Fibroblast of lung (primary cell): ENCODE data around the gene PLTP. TPM values are rescaled to one million over a fixed set of nuclear protein-coding genes. Genes with fewer than 3 reads are reported as not detected.

Experiments used
- DNase-seq, 2 donors: peaks; one replicate each; pipeline versions ENCODE4 v3.0.0 to v3.0.0-alpha.2; 2010; ENCODE audit warnings: low read depth in 2 of 2
- H2AFZ ChIP-seq: 2 replicates; pipeline ENCODE4 v1.5.1; 2012; ENCODE audit warnings: low read length, control low read depth, inconsistent platforms
- H3K27ac ChIP-seq: 2 replicates; pipeline ENCODE4 v1.5.1; 2011; ENCODE audit warnings: low read length, control low read depth; ENCODE audit not compliant: insufficient read depth
- H3K27me3 ChIP-seq: 2 replicates; pipeline ENCODE4 v1.5.1; 2011; ENCODE audit warnings: mild to moderate bottlenecking, low read length; ENCODE audit not compliant: control insufficient read depth, insufficient read depth
- H3K36me3 ChIP-seq: 2 replicates; pipeline ENCODE4 v1.5.1; 2011; ENCODE audit warnings: low read length; ENCODE audit not compliant: control insufficient read depth, insufficient read depth
- H3K4me1 ChIP-seq: 2 replicates; pipeline ENCODE4 v1.5.1; 2011; ENCODE audit warnings: low read length; ENCODE audit not compliant: control insufficient read depth, insufficient read depth; ENCODE audit errors: extremely low read depth
- H3K4me2 ChIP-seq: 2 replicates; pipeline ENCODE4 v1.5.1; 2011; ENCODE audit warnings: low read length, control low read depth; ENCODE audit not compliant: insufficient read depth; ENCODE audit errors: extremely low read depth
- H3K4me3 ChIP-seq, 4 experiments: fragments of 200-600 bp in 1 of 4; sonication (generic) in 1 of 4; replicated peaks in 1 of 4; 2 replicates each; pipeline ENCODE4 v1.5.1; 2011 to 2016; ENCODE audit warnings: low read length in 4 of 4, low read depth in 3 of 4, mild to moderate bottlenecking in 3 of 4, control low read depth in 2 of 4, inconsistent platforms in 1 of 4, mixed read lengths in 1 of 4; ENCODE audit not compliant: insufficient read depth in 1 of 4; ENCODE audit errors: control extremely low read depth in 1 of 4
- H3K79me2 ChIP-seq: 2 replicates; pipeline ENCODE4 v1.5.1; 2012; ENCODE audit warnings: mild to moderate bottlenecking, low read length, inconsistent platforms; ENCODE audit not compliant: control insufficient read depth, insufficient read depth
- H3K9ac ChIP-seq: 2 replicates; pipeline ENCODE4 v1.5.1; 2011; ENCODE audit warnings: mild to moderate bottlenecking, low read length, control low read depth; ENCODE audit not compliant: insufficient read depth
- H3K9me3 ChIP-seq: 2 replicates; pipeline ENCODE4 v1.5.1; 2012; ENCODE audit warnings: low read depth, low read length; ENCODE audit not compliant: control insufficient read depth, insufficient read depth
- H4K20me1 ChIP-seq: 2 replicates; pipeline ENCODE4 v1.5.1; 2011; ENCODE audit warnings: low read length; ENCODE audit not compliant: control insufficient read depth, insufficient read depth; ENCODE audit errors: extremely low read depth
- CTCF ChIP-seq, 2 donors: IDR thresholded peaks in 1 of 2; conservative IDR thresholded peaks in 1 of 2; 1 replicate in 1 of 2; 2 replicates in 1 of 2; pipeline ENCODE4 v1.5.1; 2011 to 2012; ENCODE audit warnings: low read length in 2 of 2, control low read depth in 1 of 2, inconsistent platforms in 1 of 2, low read depth in 1 of 2, mild to moderate bottlenecking in 1 of 2
- EZH2 ChIP-seq: IDR thresholded peaks from 2 replicates; pipeline ENCODE4 v1.5.1; 2012; ENCODE audit warnings: low read length, control low read depth, mild to moderate bottlenecking; ENCODE audit errors: missing control alignments
- polyA plus RNA-seq, 2 donors: library from polyadenylated mRNA; depleted of rRNA in 1 of 2; stranded (reverse) in 1 of 2; unstranded in 1 of 2; fragments of >200 nt; gene quantifications; 2 replicates each; pipeline ENCODE4 v1.2.1, GENCODE V29; 2011 to 2012; ENCODE audit warnings: missing spikeins in 1 of 2
- total RNA-seq: library from RNA; depleted of rRNA; stranded (reverse); fragments of >200 nt; gene quantifications from 2 replicates; pipeline ENCODE4 v1.2.1, GENCODE V29; 2014

Gene PLTP
- total and polyA plus RNA-seq, 2 donors (not counting 1 experiment from before 2014, with no cell fraction given), result 63.1 to 110 TPM

DNA sequence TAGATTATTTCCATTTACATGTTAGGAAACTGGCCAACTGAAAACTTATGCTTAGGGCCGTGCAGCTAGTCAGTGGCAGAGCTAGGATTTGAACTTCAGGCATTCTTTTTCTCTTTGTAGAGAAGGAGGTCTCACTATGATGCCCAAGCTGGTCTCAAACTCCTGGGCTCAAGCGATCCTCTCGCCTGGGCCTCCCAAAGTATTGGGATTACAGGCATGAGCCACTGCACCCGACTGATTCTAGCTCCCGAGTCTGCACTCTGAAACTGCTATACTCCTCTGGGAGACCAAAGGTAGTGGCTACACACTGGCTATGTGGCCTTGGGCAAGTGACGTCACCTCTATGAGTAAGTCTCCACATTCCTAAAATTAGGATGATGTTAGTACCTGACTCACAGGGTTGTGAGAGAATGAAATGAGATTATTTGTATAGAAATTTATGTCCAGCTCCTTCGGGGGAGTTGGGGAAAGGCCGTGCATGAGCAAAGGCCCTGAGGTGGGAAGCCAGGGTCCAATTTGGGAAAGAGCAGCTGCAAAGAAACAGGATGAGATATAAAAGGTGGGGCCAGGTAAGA lies 6.4 kb downstream of the PLTP start:
- Histone ChIP-seq H3K27me3 (no peaks in the 10 kb centered on the region), H3K36me3 (peaks cover 4% of the 10 kb centered on the region), H3K4me1 (peaks cover 7% of the 10 kb centered on the region), H3K4me3 (no peak overlapping the region), H3K4me2 (no peak overlapping the region), H3K27ac (peak overlapping the region; percentile 1), H2AFZ (no peak overlapping the region), H3K79me2 (no peaks in the 10 kb centered on the region), H3K9ac (no peak overlapping the region), H3K9me3 (no peaks in the 10 kb centered on the region), H4K20me1 (no peaks in the 10 kb centered on the region)
- TF ChIP-seq CTCF (conservative IDR thresholded peaks at IDR 0.05 in 1 of 2, IDR thresholded peaks at IDR 0.05 in 1 of 2; ENCODE audit: low read depth in 1 of 2, low read length in 2 of 2), result no peak
- TF ChIP-seq EZH2, result no peak
- DNase-seq, result peak; percentile 27 to 87

DNA sequence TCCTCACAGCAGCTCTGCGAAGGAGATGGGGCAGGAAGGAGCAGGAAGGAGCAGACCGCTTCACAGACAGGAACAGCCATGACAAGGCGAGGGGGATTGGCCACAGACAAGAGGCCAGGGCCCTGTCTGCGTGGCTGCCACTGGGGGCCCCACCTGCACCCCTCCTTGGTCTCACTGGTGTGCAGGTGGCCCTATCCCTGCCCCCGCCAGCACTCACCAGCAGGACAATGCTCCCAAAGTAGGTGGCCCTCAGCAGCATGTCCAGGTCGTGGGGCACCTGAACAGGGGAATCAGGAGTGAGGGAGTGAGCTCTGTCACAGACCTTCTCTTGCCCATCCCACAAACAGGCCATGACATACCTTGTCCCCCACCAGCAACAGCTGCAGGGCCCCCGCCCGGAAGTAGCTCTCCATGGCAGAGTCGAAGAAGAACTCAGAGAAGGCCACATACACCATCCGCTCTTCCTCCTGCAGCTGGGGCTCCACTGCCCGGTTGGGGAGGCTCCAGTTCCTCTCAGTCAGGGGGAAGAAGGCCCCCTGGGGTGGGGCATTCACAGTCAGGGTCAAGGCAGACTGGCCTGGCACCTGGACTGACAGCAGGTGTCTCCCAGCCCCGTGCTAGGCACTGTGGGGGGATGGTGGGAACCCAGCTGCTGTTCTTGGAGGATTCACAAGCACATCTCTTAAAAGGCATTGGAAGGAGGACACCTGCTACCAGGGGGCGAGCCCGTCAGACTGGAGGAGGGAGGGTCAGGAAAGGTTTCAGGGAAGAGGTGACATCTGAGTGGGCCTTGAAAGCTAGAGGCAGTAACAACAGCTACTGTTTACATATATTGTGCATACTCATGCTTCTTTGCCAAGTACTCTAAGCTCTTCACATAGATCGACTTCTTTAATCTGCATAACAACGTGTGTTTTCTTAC lies 7.1 kb downstream of the PLTP start:
- H3K9ac ChIP-seq, result no peak overlapping the region
- no peaks in the 10 kb centered on the region for H3K9me3 ChIP-seq

More for the DNA sequence above, 7.1 kb downstream of the PLTP start:
- Histone ChIP-seq H3K36me3 (peaks cover 6% of the 10 kb centered on the region), H3K27me3 (no peaks in the 10 kb centered on the region), H3K27ac (no peak overlapping the region), H2AFZ (no peak overlapping the region), H3K4me2 (no peak overlapping the region), H3K4me3 (no peak overlapping the region), H3K79me2 (no peaks in the 10 kb centered on the region), H4K20me1 (no peaks in the 10 kb centered on the region), H3K4me1 (peaks cover 5% of the 10 kb centered on the region)
- no peak for DNase-seq
- TF ChIP-seq CTCF (conservative IDR thresholded peaks at IDR 0.05 in 1 of 2, IDR thresholded peaks at IDR 0.05 in 1 of 2; ENCODE audit: low read depth in 1 of 2, low read length in 2 of 2), result no peak
- TF ChIP-seq EZH2, result no peak
